ENCODE measurements around the gene SHC3.

DNA sequence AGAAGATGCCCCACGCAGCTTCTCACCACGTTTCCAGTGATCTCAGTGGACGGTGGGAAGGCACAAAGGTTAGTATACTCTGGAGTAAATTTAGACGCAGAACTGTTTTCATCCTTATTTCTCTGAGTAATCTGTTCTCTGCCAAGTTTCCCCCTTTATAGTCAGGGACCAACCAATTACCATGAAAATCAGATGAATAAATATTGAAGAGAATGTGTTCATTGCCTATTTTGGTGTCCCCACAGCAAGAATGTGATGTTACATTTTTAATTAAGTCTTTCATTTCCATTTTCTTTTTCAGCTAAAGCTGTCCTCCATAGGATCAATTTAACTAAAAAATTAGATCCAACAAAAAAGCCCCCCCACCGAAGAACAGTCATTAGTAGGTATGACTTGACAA is 146.0 kb downstream of the SHC3 start:
- no peak for TF ChIP-seq POLR2A (IDR thresholded peaks at IDR 0.05)
- TF ChIP-seq, protein P1, sequence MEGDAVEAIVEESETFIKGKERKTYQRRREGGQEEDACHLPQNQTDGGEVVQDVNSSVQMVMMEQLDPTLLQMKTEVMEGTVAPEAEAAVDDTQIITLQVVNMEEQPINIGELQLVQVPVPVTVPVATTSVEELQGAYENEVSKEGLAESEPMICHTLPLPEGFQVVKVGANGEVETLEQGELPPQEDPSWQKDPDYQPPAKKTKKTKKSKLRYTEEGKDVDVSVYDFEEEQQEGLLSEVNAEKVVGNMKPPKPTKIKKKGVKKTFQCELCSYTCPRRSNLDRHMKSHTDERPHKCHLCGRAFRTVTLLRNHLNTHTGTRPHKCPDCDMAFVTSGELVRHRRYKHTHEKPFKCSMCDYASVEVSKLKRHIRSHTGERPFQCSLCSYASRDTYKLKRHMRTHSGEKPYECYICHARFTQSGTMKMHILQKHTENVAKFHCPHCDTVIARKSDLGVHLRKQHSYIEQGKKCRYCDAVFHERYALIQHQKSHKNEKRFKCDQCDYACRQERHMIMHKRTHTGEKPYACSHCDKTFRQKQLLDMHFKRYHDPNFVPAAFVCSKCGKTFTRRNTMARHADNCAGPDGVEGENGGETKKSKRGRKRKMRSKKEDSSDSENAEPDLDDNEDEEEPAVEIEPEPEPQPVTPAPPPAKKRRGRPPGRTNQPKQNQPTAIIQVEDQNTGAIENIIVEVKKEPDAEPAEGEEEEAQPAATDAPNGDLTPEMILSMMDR (IDR thresholded peaks at IDR 0.05), result no peak
